Stimulated activated CD4-positive, alpha-beta T cell treated with anti-CD3 and anti-CD28 coated beads, Interleukin-1b, Interleukin-23, amount 100 ng/mL, for 1 hour (primary cell): ENCODE measurements around the gene PRKCA.
"Not testable (repeated sequence)": the region's sequence is repeated elsewhere in the genome, so short reads cannot be mapped to it uniquely, and the experiment has no call there.

ENCODE experiments used
- DNase-seq, 2 donors: peaks; one replicate each; pipeline ENCODE4 v3.0.0-alpha.2; 2020; ENCODE audit warnings: low read depth in 2 of 2

Gene PRKCA

DNA sequence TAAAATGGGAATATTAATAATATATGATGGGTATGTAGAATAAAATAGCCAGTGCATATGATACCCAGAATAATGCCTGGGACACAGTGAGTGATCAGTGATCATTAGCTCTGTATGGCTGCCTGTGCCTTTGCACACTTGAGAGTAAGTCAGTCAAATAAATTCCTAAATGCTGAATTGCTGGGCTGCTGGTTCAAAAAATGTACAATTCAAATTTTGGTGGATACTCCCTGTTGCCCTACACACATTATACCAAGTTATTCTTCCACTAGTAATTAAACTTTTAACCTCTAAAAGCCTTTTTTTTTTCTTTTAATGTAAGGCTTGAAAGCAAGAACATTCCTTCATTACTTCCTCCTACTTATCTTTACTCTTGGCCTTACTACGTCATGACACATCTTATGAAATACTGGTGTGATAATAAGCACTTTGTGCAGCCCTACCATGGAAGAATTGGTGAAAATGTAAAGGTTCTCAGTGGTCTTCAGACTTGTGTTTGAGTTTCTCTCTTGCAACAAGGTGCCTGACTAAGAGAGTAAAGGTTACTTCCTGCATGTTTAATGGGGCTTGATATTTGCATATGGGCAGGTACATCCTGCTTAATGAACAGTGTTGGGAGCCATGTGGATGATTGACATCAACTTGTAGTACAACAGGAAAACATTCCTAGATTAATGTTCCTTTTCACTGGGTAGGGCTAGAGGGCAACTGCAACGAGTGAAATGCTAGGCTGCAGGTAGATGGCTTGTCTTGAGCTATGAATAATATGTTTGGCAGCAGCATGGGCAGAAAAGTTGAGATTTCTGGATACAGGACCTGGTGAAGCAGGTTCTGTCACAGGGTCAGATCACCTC is 84.3 kb downstream of the PRKCA start:
- no peak for DNase-seq

DNA sequence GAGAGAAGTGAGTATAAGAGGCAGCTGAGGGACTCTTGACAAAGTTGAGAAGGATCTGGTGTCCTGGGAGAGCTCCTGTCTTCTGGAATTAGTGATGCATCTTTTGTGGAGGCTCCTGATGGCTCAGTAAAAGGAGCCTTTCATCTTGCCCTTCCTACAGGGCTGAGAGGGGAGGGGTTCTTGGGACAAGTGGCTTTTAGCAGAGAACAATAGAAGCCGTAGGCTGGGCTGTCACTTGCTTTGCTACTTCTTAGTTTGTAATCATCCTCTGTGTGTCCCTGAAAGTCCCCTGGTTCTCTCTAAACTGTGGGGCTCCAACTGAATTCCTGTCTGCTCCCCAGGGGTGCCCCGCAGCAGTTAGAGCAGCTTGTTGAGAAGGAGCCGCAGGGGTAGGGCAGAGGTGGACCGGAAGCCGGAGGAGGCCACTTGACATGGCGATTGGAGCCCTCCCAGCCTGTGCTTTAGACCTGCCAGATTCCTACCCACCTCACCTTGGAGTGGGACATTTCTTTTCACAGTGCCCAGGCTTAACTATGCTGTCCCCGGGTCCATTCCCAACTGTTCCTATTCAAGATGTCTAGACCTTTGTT is 85.1 kb downstream of the PRKCA start:
- DNase-seq: no peak

- DNase-seq: no peak
These were observed 90.5 kb downstream of the PRKCA start for GRCh38 chr17:66392783-66393437.

GRCh38 chr17:66395961-66396360 is 93.5 kb downstream of the PRKCA start:
- no peak for DNase-seq

DNA sequence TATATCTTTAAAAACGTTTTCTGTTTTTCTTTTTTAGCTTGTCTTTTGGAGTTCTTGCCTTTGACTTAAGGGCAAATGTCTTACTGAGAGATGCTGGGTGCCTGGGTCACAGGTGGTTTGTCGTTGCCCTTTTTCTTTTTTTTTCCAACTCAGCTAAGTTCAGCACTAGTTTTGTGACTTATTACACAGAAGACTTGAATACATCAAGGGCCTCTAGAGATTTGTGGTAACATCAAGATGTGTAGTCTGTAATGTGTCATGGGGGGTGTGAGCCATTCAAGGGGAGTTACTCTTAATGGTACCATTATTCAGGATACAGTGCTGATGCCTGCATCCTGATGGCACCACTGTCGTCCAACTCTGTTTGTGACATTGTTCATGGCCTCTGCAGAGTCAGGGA is 95.1 kb downstream of the PRKCA start:
- DNase-seq: no peak

GRCh38 chr17:66398059-66398458 is 95.6 kb downstream of the PRKCA start:
- DNase-seq: no peak

GRCh38 chr17:66398617-66399016 is 96.2 kb downstream of the PRKCA start:
- no peak for DNase-seq

DNA sequence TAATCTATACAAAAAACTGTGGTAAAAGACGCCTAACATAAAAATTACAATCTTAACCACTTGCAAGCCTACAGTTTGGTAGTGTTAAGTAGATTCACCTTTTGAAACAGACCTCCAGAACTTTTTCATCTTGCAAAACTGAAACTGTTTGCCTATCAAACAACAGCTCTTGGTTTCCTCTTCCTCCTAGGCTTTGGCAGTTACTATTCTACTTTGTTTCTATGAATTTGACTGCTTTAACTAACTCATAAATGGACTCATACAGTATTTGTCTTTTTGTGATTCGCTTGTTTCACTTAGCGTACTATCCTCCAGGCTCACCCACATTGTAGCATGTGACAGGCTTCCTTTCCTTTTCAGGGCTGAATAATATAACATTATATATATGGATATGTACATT is 97.0 kb downstream of the PRKCA start:
- no peak for DNase-seq

DNA sequence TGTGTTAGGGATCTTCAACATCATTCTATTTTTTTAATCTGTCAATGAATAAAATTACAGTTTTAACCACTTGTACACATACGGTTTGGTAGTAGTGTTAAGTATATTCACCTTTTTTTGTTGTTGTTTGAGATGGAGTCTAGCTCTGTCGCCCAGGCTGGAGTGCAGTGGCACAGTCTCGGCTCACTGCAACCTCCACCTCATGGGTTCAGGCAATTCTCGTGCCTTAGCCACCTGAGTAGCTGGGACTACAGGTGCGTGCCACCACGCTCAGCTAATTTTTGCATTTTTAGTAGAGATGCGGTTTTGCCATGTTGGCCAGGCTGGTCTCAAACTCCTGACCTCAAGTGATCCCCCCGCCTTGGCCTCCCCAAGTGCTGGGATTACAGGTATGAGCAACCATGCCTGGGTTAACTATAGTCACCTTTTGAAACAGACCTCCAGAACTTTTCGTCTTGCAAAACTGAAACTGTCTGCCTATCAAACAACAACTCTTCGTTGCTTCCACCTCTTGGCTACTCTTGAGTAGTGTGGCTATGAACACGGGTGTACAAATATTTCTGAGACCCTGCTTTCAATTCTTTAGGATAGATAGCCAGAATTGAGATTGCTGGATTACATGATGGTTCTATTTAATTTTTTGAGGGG is 97.8 kb downstream of the PRKCA start:
- DNase-seq: not testable (repeated sequence)

- no peak for DNase-seq
These were observed 98.3 kb downstream of the PRKCA start for GRCh38 chr17:66400698-66401097.

- DNase-seq: no peak
These were observed 99.0 kb downstream of the PRKCA start for GRCh38 chr17:66401364-66401763.

- DNase-seq: no peak
These were observed 101.6 kb downstream of the PRKCA start for GRCh38 chr17:66403846-66404556.

GRCh38 chr17:66405836-66406677 is 103.6 kb downstream of the PRKCA start:
- no peak for DNase-seq

DNA sequence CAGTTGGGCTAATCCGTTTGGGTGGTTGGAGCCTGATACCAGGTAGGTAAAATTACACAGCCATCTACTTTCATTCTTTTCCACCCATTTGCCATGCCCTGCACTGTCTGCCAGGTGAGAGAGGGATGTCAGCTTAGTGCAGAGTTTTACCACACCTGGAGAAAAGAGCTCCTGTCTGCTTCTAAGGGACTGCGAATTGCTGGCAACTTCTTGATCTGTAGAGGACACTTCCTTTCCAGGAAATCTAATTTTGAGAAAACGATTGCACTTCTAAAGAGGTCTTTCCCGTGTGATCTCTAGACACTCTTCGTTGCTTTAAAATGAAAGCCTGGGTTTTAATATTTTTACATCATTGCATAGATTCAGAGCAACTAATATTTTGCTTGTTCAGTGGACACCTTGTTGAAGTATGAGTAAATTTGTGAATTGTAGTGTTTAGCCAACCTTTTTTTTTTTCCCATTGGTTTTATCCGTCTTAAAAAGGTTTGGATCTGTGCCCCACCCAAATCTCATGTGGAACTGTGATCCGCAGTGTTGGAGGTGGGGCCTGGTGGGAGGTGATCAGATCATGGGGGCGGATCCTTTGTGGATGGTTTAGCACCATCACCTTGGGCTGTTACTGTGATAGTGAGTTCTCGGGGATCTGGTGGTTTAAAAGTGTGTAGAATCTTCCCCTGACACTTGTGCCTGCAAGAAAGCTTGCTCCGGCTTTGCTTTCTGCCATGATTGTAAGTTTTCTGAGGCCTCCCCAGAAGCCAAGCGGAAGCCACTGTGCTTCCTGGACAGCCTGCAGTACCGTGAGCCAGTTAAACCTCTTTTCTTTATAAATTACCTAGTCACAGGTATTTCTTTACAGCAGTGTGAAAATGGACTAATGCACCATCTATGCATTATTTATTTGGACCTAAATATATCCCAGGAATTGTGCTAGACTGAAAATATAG is 104.6 kb downstream of the PRKCA start:
- no peak for DNase-seq

- DNase-seq: no peak
These were observed 105.5 kb downstream of the PRKCA start for GRCh38 chr17:66407864-66408263.

GRCh38 chr17:66411520-66411919 is 109.1 kb downstream of the PRKCA start:
- DNase-seq: no peak

- DNase-seq: no peak
These were observed 110.6 kb downstream of the PRKCA start for GRCh38 chr17:66412857-66413558.

DNA sequence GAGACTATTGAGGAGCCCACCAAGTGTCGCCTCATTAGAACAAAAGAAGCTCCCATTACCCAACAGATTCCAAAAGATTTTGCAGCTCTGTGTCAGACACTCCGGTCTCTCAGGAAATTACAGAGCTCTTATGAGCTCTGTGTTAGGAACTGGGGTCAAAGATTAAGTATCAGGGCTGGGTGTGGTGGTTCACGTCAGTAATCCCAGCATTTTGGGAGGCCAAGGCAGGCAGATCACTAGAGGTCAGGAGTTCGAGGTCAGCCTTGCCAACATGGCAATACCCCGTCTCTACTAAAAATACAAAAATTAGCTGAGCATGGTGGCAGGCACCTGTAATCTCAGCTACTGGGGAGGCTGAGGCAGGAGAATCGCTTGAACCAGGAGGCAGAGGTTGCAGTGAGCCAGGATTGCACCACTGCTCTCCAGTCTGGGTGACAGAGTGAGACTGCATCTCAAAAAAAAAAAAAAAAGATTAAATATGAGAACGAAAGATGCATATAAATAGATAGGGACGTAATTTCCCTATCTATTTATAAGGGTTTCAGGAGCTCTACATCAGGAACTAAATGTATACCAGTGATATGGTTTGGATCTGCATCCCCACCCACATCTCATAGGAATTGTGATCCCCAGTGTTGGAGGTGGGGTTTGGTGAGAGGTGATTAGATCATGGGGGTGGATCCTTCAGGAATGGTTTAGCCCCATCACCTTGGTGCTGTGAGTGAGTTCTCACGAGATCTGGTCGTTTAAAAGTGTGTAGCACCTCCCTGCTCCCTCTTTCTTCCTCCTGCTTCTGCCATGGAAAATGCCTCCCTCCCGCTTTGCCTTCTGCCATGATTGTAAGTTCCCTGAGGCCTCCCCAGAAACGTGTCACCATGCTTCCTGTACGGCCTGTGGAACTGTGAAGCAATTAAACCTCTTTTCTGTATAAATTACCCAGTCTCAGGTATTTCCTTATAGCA is 111.4 kb downstream of the PRKCA start:
- DNase-seq: no peak
